ENCODE data around the gene EIF2S2. TPM values are rescaled to one million over a fixed set of nuclear protein-coding genes. Genes with fewer than 3 reads are reported as not detected.
A peak's percentile ranks its signal among the peaks of the same experiment; 100 is the strongest.

The EIF2S2 gene
- total RNA-seq, 1 experiment from 2014 or later: 179 TPM

- CTCF ChIA-PET: interaction anchor here (0.5 to 1.5 kb wide), 5 partner anchors 8 to 737 kb away, joined by 3 to 4 read pairs (median 3); no protein-coding TSS in a partner anchor
- no peak for DNase-seq
- no TSS peak for BruUV-seq (replicated peaks)
- Mint-ChIP-seq H3K9me3 (ENCODE audit: low read depth, unreplicated experiment) (no peaks in the 10 kb centered on the region), H3K27me3 (ENCODE audit: unreplicated experiment) (no peaks in the 10 kb centered on the region), H3K4me1 (ENCODE audit: low read depth, unreplicated experiment) (peaks cover 23% of the 10 kb centered on the region), H3K27ac (ENCODE audit: unreplicated experiment) (no peak overlapping the region), H3K4me3 (ENCODE audit: low read depth, unreplicated experiment) (no peak overlapping the region), H3K36me3 (ENCODE audit: insufficient read depth, unreplicated experiment) (peaks cover 9% of the 10 kb centered on the region)
- TF ChIP-seq CTCF (IDR thresholded peaks at IDR 0.05; ENCODE audit: unreplicated experiment): no peak
- intact Hi-C loops (cut with micrococcal nuclease; ENCODE audit: unreplicated experiment): no loop called here
These were observed 61.9 kb downstream of the EIF2S2 start for GRCh38 chr20:34049897-34050695.

- DNase-seq: no peak
- CTCF ChIA-PET: interaction anchor here (0.5 to 1.5 kb wide), 6 partner anchors 9 to 738 kb away, joined by 3 to 4 read pairs (median 3); no protein-coding TSS in a partner anchor
- Mint-ChIP-seq H3K27me3 (ENCODE audit: unreplicated experiment) (no peaks in the 10 kb centered on the region), H3K27ac (ENCODE audit: unreplicated experiment) (no peak overlapping the region), H3K9me3 (ENCODE audit: low read depth, unreplicated experiment) (no peaks in the 10 kb centered on the region), H3K36me3 (ENCODE audit: insufficient read depth, unreplicated experiment) (peaks cover 9% of the 10 kb centered on the region), H3K4me1 (ENCODE audit: low read depth, unreplicated experiment) (peaks cover 27% of the 10 kb centered on the region), H3K4me3 (ENCODE audit: low read depth, unreplicated experiment) (no peak overlapping the region)
- intact Hi-C loops (cut with micrococcal nuclease; ENCODE audit: unreplicated experiment): no loop called here
- BruUV-seq (replicated peaks): no TSS peak
- TF ChIP-seq CTCF (IDR thresholded peaks at IDR 0.05; ENCODE audit: unreplicated experiment): no peak
These were observed 62.7 kb downstream of the EIF2S2 start for GRCh38 chr20:34049389-34049788.

- no TSS peak for BruUV-seq (replicated peaks)
- no peaks in the 10 kb centered on the region for H3K27me3 Mint-ChIP-seq (ENCODE audit: unreplicated experiment)
These were observed 64.1 kb downstream of the EIF2S2 start for GRCh38 chr20:34047917-34048316.

GRCh38 chr20:34047010-34047687 lies 64.9 kb downstream of the EIF2S2 start:
- H3K9me3 Mint-ChIP-seq (ENCODE audit: low read depth, unreplicated experiment): no peaks in the 10 kb centered on the region
- no peaks in the 10 kb centered on the region for H3K27me3 Mint-ChIP-seq (ENCODE audit: unreplicated experiment)
- CTCF ChIA-PET: interaction anchor here (0.6 kb wide), 1 partner anchor 654 kb away, joined by 3 read pairs; no protein-coding TSS in a partner anchor
- H3K27ac Mint-ChIP-seq (ENCODE audit: unreplicated experiment): peak overlapping the region; percentile 21
- H3K36me3 Mint-ChIP-seq (ENCODE audit: insufficient read depth, unreplicated experiment): peaks cover 9% of the 10 kb centered on the region
- TF ChIP-seq CTCF (IDR thresholded peaks at IDR 0.05; ENCODE audit: unreplicated experiment): no peak
- intact Hi-C loops (cut with micrococcal nuclease; ENCODE audit: unreplicated experiment): no loop called here
- peaks cover 35% of the 10 kb centered on the region for H3K4me1 Mint-ChIP-seq (ENCODE audit: low read depth, unreplicated experiment)
- no peak for DNase-seq
- no peak overlapping the region for H3K4me3 Mint-ChIP-seq (ENCODE audit: low read depth, unreplicated experiment)
- no TSS peak for BruUV-seq (replicated peaks)

More at GRCh38 chr20:34047917-34048316, 64.1 kb downstream of the EIF2S2 start:
- CTCF ChIA-PET: no interaction called here
- TF ChIP-seq CTCF (IDR thresholded peaks at IDR 0.05; ENCODE audit: unreplicated experiment): no peak
- H3K36me3 Mint-ChIP-seq (ENCODE audit: insufficient read depth, unreplicated experiment): peaks cover 9% of the 10 kb centered on the region
- no peak for DNase-seq
- peaks cover 35% of the 10 kb centered on the region for H3K4me1 Mint-ChIP-seq (ENCODE audit: low read depth, unreplicated experiment)
- no peak overlapping the region for H3K27ac Mint-ChIP-seq (ENCODE audit: unreplicated experiment)
- intact Hi-C loops (cut with micrococcal nuclease; ENCODE audit: unreplicated experiment): no loop called here
- no peaks in the 10 kb centered on the region for H3K9me3 Mint-ChIP-seq (ENCODE audit: low read depth, unreplicated experiment)
- H3K4me3 Mint-ChIP-seq (ENCODE audit: low read depth, unreplicated experiment): no peak overlapping the region
